IMR-90 (cell line): ENCODE results near the gene MAPK8IP3.

Source experiments
- BHLHE40 ChIP-seq: fragments of 150-350 bp; IDR thresholded peaks from 2 replicates; pipeline ENCODE4 v1.6.1; 2016; ENCODE audit warnings: mild to moderate bottlenecking, low read depth, low read length
- CEBPB ChIP-seq: IDR thresholded peaks from 2 replicates; pipeline ENCODE4 v1.6.1; 2012; ENCODE audit warnings: low read depth, low read length, improper control_type of control experiment
- CHD1 ChIP-seq: IDR thresholded peaks from 2 replicates; pipeline ENCODE4 v1.6.1; 2012; ENCODE audit warnings: low read depth, low read length, improper control_type of control experiment
- CTCF ChIP-seq: conservative IDR thresholded peaks from 2 replicates; pipeline ENCODE4 v1.5.1; 2012; ENCODE audit warnings: mild to moderate bottlenecking, low read depth, low read length, improper control_type of control experiment
- ELK1 ChIP-seq: fragments of 150-350 bp; IDR thresholded peaks from 2 replicates; pipeline ENCODE4 v1.6.1; 2016; ENCODE audit warnings: low read depth, mild to moderate bottlenecking, low read length, moderate library complexity, borderline replicate concordance
- FOS ChIP-seq: fragments of 150-350 bp; IDR thresholded peaks from 2 replicates; pipeline ENCODE4 v1.6.1; 2016; ENCODE audit warnings: low read depth, low read length
- MAFK ChIP-seq: IDR thresholded peaks from 2 replicates; pipeline ENCODE4 v1.6.1; 2012; ENCODE audit warnings: low read depth, low read length, improper control_type of control experiment
- MAZ ChIP-seq: IDR thresholded peaks from 2 replicates; pipeline ENCODE4 v1.6.1; 2012; ENCODE audit warnings: low read depth, mild to moderate bottlenecking, low read length, improper control_type of control experiment, moderate library complexity, borderline replicate concordance
- MXI1 ChIP-seq: IDR thresholded peaks from 2 replicates; pipeline ENCODE4 v1.6.1; 2012; ENCODE audit warnings: low read depth, mild to moderate bottlenecking, low read length, moderate library complexity, borderline replicate concordance
- POLR2A ChIP-seq: IDR thresholded peaks from 2 replicates; pipeline ENCODE4 v1.6.1; 2012; ENCODE audit warnings: mild to moderate bottlenecking, low read depth, low read length
- RCOR1 ChIP-seq: IDR thresholded peaks from 2 replicates; pipeline ENCODE4 v1.6.1; 2012; ENCODE audit warnings: mild to moderate bottlenecking, low read length, improper control_type of control experiment; ENCODE audit not compliant: insufficient replicate concordance
- SMC3 ChIP-seq: fragments of 150-350 bp; IDR thresholded peaks from 2 replicates; pipeline ENCODE4 v1.6.1; 2016; ENCODE audit warnings: low read depth, mild to moderate bottlenecking, antibody characterized with exemption, low read length, moderate library complexity

DNA sequence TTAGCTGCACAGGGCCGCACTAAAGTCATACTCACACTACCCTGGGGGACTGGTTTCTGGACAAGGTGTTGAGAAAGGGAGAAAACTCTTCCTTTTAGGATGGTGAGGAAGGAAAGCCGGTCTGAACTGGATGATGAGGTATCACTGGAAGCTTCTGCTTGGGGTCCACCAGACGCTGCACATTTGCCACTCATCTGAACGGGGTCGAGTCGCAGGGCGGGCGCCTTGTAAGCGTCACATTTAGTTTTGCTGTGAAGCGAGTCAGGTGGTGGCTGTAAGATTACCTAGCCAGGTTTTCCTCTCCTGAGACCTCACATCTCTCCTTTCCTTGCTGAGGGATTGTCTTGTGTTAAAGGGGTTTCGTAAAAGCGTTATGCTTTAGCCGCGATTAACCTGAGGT, 25.6 kb upstream of the MAPK8IP3 start:
- TF ChIP-seq MAZ (no peak), CTCF (no peak), RCOR1 (no peak), POLR2A (no peak), FOS (no peak), SMC3 (no peak), MXI1 (no peak), CEBPB (no peak), BHLHE40 (no peak), MAFK (no peak), CHD1 (no peak), ELK1 (no peak)
